ENCODE measurements around the gene OR11L1. TPM values are rescaled to one million over a fixed set of nuclear protein-coding genes. Genes with fewer than 3 reads are reported as not detected.

OR11L1 gene
- total RNA-seq, 1 experiment from 2014 or later: not detected

- DNase-seq (ENCODE audit: low spot score): no peak
Observed at GRCh38 chr1:247812637-247813036, 29.1 kb downstream of the OR11L1 start.

- DNase-seq (ENCODE audit: low spot score): no peak
Observed at GRCh38 chr1:247797518-247797917, 44.2 kb downstream of the OR11L1 start.

Other genes starting within 250 kb of the OR11L1 start
- gene OR2G3, start 236.3 kb downstream of the OR11L1 start, total RNA-seq (2014; rRNA removed; shearing (Covaris generic)): not detected in 2 replicates
- not detected in 2 replicates for gene OR13G1, start 162.2 kb downstream of the OR11L1 start, total RNA-seq (2014; rRNA removed; shearing (Covaris generic))
- not detected in 2 replicates for gene OR6F1, start 125.2 kb downstream of the OR11L1 start, total RNA-seq (2014; rRNA removed; shearing (Covaris generic))
- not detected in 2 replicates for gene OR14K1, start 103.3 kb downstream of the OR11L1 start, total RNA-seq (2014; rRNA removed; shearing (Covaris generic))
- not detected in 2 replicates for gene OR14A2, start 93.8 kb downstream of the OR11L1 start, total RNA-seq (2014; rRNA removed; shearing (Covaris generic))
- not detected in 2 replicates for gene OR1C1, start 81.3 kb downstream of the OR11L1 start, total RNA-seq (2014; rRNA removed; shearing (Covaris generic))
- not detected in 2 replicates for gene OR14A16, start 17.8 kb downstream of the OR11L1 start, total RNA-seq (2014; rRNA removed; shearing (Covaris generic))
- gene TRIM58, start 15.3 kb upstream of the OR11L1 start, total RNA-seq (2014; rRNA removed; shearing (Covaris generic)): not detected in 2 replicates
- gene OR2W3, start 53.7 kb upstream of the OR11L1 start, total RNA-seq (2014; rRNA removed; shearing (Covaris generic)): not detected in 2 replicates
- gene OR2T8, start 78.4 kb upstream of the OR11L1 start, total RNA-seq (2014; rRNA removed; shearing (Covaris generic)): not detected in 2 replicates
- gene OR2AJ1, start 83.0 kb upstream of the OR11L1 start, total RNA-seq (2014; rRNA removed; shearing (Covaris generic)): not detected in 2 replicates
- not detected in 2 replicates for gene OR2L8, start 107.0 kb upstream of the OR11L1 start, total RNA-seq (2014; rRNA removed; shearing (Covaris generic))
- not detected in 2 replicates for gene OR2AK2, start 123.3 kb upstream of the OR11L1 start, total RNA-seq (2014; rRNA removed; shearing (Covaris generic))
- gene OR2L5, start 171.8 kb upstream of the OR11L1 start, total RNA-seq (2014; rRNA removed; shearing (Covaris generic)): not detected in 2 replicates
- not detected in 2 replicates for gene OR2L2, start 188.2 kb upstream of the OR11L1 start, total RNA-seq (2014; rRNA removed; shearing (Covaris generic))
- gene OR2L3, start 204.9 kb upstream of the OR11L1 start, total RNA-seq (2014; rRNA removed; shearing (Covaris generic)): not detected in 2 replicates